A673 (cell line): ENCODE results near the gene SDR42E1. TPM values are rescaled to one million over a fixed set of nuclear protein-coding genes. Genes with fewer than 3 reads are reported as not detected.

Experiments
- Bru-seq: library from RNA; stranded (reverse); fragments of 400-500 nt; gene quantifications from one replicate; lab custom pipeline; 2021; lab: Mats Ljungman, UMichigan
- BruChase-seq, 2 experiments: library from RNA; stranded (reverse); fragments of 400-500 nt; gene quantifications; one replicate each; lab custom pipeline; 2021; lab: Mats Ljungman, UMichigan
- BruUV-seq: library from RNA; stranded (reverse); fragments of 400-500 nt; replicated peaks from 2 replicates; lab custom pipeline; 2021; lab: Mats Ljungman, UMichigan
- CTCF ChIA-PET: fragments of 300-600 bp; sonication (Branson Sonifier 250); formaldehyde crosslinking; loops from one replicate; lab custom pipeline; 2022; ENCODE audit warnings: antibody characterized with exemption; lab: Charles Lee
- POLR2A ChIA-PET: fragments of 300-600 bp; sonication (Branson Sonifier 250); formaldehyde crosslinking; loops from one replicate; lab custom pipeline; 2022; ENCODE audit warnings: antibody characterized with exemption; ENCODE audit not compliant: low non-redundant PET; lab: Charles Lee
- DNase-seq: peaks from one replicate; pipeline ENCODE4 v3.0.0-alpha.2; 2015; ENCODE audit warnings: low spot score
- H3K27ac ChIP-seq: fragments of 200-600 bp; sonication (generic); 2 replicates; pipeline ENCODE4 v1.5.1; 2016; ENCODE audit warnings: mixed run types, low read depth, mild to moderate bottlenecking, mixed read lengths, antibody characterized with exemption, low read length; ENCODE audit not compliant: poor library complexity, severe bottlenecking
- H3K27me3 ChIP-seq: fragments of 200-600 bp; sonication (generic); replicated peaks from 2 replicates; pipeline ENCODE4 v1.6.1; 2017; ENCODE audit warnings: mixed run types, low read depth, mild to moderate bottlenecking, mixed read lengths, antibody characterized with exemption, low read length; ENCODE audit not compliant: insufficient read depth, poor library complexity
- H3K36me3 ChIP-seq: fragments of 200-600 bp; sonication (generic); 2 replicates; pipeline ENCODE4 v1.6.1; 2016; ENCODE audit warnings: mixed run types, mild to moderate bottlenecking, mixed read lengths, antibody characterized with exemption, low read length; ENCODE audit not compliant: insufficient read depth, poor library complexity, severe bottlenecking
- H3K4me1 ChIP-seq: fragments of 200-600 bp; sonication (generic); 2 replicates; pipeline ENCODE4 v1.6.1; 2017; ENCODE audit warnings: mixed run types, mild to moderate bottlenecking, mixed read lengths, antibody characterized with exemption, low read length; ENCODE audit not compliant: insufficient read depth, poor library complexity, severe bottlenecking
- H3K4me3 ChIP-seq: fragments of 200-600 bp; sonication (generic); 2 replicates; pipeline ENCODE4 v1.5.1; 2016; ENCODE audit warnings: low read depth, mixed run types, mild to moderate bottlenecking, mixed read lengths, low read length; ENCODE audit not compliant: poor library complexity, severe bottlenecking
- H3K9me3 ChIP-seq: fragments of 200-600 bp; sonication (generic); 2 replicates; pipeline ENCODE4 v1.6.1; 2016; ENCODE audit warnings: mixed run types, low read depth, mild to moderate bottlenecking, mixed read lengths, antibody characterized with exemption, low read length; ENCODE audit not compliant: poor library complexity, severe bottlenecking
- EZH2 ChIP-seq: fragments of 200-600 bp; sonication (generic); IDR thresholded peaks from 2 replicates; pipeline ENCODE4 v1.6.1; 2017; ENCODE audit warnings: borderline replicate concordance, low read depth, mild to moderate bottlenecking, mixed read lengths, antibody characterized with exemption, low read length; ENCODE audit not compliant: poor library complexity, severe bottlenecking
- intact Hi-C: fragments of 100-400 bp; cut with micrococcal nuclease; formaldehyde crosslinking; loops from one replicate; pipeline ENCODE4 v1.10.0; 2022; ENCODE audit not compliant: unreplicated experiment
- long read RNA-seq: library from polyadenylated mRNA; stranded (forward); transcript quantifications from one replicate; pipeline ENCODE4 v2.0.0, GENCODE V29; 2022
- total RNA-seq: library from RNA; stranded (reverse); gene quantifications from 2 replicates; pipeline ENCODE4 v1.2.3, GENCODE V29; 2021
- TF ChIP-seq, protein P1 (sequence below): fragments of 300-800, 200-600 bp; sonication (generic); conservative IDR thresholded peaks from 2 replicates; pipeline ENCODE4 v1.5.1; 2017; ENCODE audit warnings: low read depth, mild to moderate bottlenecking, antibody characterized with exemption, low read length, moderate library complexity, mixed read lengths

The SDR42E1 gene, protein sequence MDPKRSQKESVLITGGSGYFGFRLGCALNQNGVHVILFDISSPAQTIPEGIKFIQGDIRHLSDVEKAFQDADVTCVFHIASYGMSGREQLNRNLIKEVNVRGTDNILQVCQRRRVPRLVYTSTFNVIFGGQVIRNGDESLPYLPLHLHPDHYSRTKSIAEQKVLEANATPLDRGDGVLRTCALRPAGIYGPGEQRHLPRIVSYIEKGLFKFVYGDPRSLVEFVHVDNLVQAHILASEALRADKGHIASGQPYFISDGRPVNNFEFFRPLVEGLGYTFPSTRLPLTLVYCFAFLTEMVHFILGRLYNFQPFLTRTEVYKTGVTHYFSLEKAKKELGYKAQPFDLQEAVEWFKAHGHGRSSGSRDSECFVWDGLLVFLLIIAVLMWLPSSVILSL
- total RNA-seq: not detected in 2 replicates
- Bru-seq, nascent RNA: not detected
- BruChase-seq, experiment 1, labeled RNA remaining after a 2-hour chase: percentile 7 among the genes with signal in this experiment
- not detected for BruChase-seq, experiment 2, labeled RNA remaining after a 6-hour chase
- long read RNA-seq: 0 reads

DNA sequence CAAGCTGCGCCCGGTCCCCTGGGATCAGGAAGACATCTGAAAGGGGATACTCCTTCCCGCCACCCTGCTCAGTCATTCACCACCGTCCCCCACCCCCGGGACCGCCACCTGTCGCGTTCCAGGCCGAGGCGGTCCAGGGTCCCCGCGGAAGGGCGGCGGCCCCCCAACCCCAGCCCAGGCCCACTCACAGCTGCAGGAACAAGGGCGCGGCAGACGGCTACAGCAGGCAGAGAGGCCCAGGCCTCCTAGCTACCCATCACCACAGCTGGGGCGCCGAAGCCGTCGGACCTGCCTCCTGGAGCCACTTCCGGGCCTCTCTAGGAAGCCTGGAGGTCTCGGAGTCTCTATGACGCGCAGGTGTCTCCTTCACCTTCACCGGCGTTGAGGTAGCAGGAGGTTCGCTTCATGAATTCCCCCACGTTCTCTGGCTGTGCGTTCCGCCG is at the start of gene SDR42E1:
TSS of gene SDR42E1 (minus strand) at position 272 of the 443 bp plus-strand sequence. CDS start 10,612 bp downstream, outside the sequence.
- no peaks in the 10 kb centered on the region for H3K4me1 ChIP-seq
- POLR2A ChIA-PET: no interaction called here
- BruUV-seq: no TSS peak
- TF ChIP-seq EZH2: no peak
- TF ChIP-seq, protein P1, sequence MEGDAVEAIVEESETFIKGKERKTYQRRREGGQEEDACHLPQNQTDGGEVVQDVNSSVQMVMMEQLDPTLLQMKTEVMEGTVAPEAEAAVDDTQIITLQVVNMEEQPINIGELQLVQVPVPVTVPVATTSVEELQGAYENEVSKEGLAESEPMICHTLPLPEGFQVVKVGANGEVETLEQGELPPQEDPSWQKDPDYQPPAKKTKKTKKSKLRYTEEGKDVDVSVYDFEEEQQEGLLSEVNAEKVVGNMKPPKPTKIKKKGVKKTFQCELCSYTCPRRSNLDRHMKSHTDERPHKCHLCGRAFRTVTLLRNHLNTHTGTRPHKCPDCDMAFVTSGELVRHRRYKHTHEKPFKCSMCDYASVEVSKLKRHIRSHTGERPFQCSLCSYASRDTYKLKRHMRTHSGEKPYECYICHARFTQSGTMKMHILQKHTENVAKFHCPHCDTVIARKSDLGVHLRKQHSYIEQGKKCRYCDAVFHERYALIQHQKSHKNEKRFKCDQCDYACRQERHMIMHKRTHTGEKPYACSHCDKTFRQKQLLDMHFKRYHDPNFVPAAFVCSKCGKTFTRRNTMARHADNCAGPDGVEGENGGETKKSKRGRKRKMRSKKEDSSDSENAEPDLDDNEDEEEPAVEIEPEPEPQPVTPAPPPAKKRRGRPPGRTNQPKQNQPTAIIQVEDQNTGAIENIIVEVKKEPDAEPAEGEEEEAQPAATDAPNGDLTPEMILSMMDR: no peak
- no peak within 1 kb of the TSS for H3K27ac ChIP-seq
- no peaks in the 10 kb centered on the region for H3K27me3 ChIP-seq
- H3K36me3 ChIP-seq: no peaks in the 10 kb centered on the region
- no peak within 1 kb of the TSS for H3K4me3 ChIP-seq
- no peak for DNase-seq
- CTCF ChIA-PET: no interaction called here
- H3K9me3 ChIP-seq: peaks cover 15% of the 10 kb centered on the region
- intact Hi-C loops: no loop called here

DNA sequence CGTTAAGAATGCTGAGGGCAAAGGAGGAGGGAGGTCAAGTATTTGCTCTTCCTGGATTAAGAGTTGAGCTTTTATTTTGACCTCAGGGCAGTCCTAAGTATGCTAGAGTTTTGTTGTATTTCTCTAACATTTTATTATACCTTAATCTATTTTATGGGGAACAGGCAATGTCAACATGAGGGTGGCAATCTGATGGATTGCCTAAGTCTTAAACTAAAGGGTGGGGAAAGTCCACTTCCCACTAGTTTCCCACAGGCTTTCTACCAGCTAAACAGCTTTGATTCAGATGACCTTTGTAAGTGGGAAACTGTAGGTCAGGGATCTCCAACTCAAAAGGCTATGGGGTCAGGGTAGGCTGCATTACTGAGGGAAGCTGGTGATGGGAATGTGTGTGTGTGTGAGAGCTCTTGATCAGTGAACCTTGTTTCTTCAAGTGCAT is 48.7 kb upstream of the SDR42E1 start:
- TF ChIP-seq, protein P1: no peak
- TF ChIP-seq EZH2: no peak
- no peaks in the 10 kb centered on the region for H3K36me3 ChIP-seq
- no peaks in the 10 kb centered on the region for H3K9me3 ChIP-seq
- H3K27me3 ChIP-seq: no peaks in the 10 kb centered on the region
- ChIA-PET CTCF (no interaction called here), POLR2A (no interaction called here)
- no TSS peak for BruUV-seq
- intact Hi-C loops: no loop called here
- H3K4me3 ChIP-seq: no peak overlapping the region
- no peak for DNase-seq
- H3K27ac ChIP-seq: no peak overlapping the region
- H3K4me1 ChIP-seq: no peaks in the 10 kb centered on the region

DNA sequence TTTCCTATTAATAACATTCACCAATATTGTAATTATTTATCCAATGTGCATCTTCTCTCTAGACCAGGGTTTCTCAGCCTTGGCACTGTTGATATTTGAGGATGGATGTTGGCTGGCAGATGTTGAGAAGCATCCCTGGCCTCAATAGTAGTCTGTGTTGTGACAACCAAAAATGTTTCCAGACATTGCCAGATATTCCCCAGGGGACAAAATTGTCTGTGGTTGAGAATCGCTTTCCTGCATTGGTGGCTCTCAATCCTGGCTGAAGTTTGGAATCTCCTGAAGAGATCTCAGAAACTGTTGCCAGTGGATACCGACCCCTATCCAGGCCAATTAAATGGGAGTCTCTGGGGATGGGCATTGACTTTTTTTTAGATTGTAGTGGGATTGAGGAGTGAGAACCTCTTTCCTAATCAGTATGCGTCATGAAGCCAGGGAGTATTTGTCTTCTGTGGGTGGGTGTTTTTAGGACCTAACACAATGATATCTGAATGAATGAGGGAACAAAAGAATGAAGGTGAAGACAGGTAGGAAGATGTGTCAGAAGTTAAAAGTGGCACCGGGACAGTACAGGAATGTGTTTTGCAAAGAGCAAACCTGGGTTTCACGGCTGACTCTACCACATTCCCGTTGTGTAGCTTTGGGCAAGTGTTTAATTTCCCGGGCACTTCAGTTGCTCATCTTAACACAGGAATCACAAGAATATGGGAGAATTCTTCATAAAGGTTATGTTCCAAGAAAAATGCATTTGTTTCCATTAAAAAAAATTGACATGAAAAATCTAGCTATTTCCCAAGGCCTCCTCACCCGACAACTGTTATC is 48.1 kb upstream of the SDR42E1 start:
- POLR2A ChIA-PET: no interaction called here
- CTCF ChIA-PET: no interaction called here

More for the DNA sequence above, 48.1 kb upstream of the SDR42E1 start:
- TF ChIP-seq, protein P1: no peak
- no peak for TF ChIP-seq EZH2
- no TSS peak for BruUV-seq
- Histone ChIP-seq H3K27me3 (no peaks in the 10 kb centered on the region), H3K27ac (no peak overlapping the region), H3K36me3 (no peaks in the 10 kb centered on the region), H3K4me3 (no peak overlapping the region), H3K9me3 (no peaks in the 10 kb centered on the region), H3K4me1 (no peaks in the 10 kb centered on the region)
- DNase-seq: peak; percentile 12
- intact Hi-C loops: no loop called here
